Measurements from ENCODE around the gene SFTPB. TPM values are rescaled to one million over a fixed set of nuclear protein-coding genes. Genes with fewer than 3 reads are reported as not detected.

SFTPB gene
- not detected in 2 replicates for total RNA-seq

GRCh38 chr2:85668009-85668856, at the start of gene SFTPB:
TSS of gene SFTPB (minus strand) at chr2:85668199. CDS start at chr2:85668183, 16 bp downstream.

GRCh38 chr2:85694052-85695025, 26.3 kb upstream of the SFTPB start, which contains the start of gene GNLY:
TSS of gene GNLY (plus strand) at chr2:85694358. CDS start at chr2:85694419, 61 bp downstream.

GRCh38 chr2:85611705-85612587, 56.1 kb downstream of the SFTPB start, which contains the start of gene C2orf68:
TSS of gene C2orf68 (minus strand) at chr2:85612066. CDS start at chr2:85611984, 82 bp downstream.

Other genes starting within 250 kb of the SFTPB start
- 0.30 and 0.32 TPM in 2 replicates for gene SH2D6, start 249.5 kb downstream of the SFTPB start, total RNA-seq
- 80.9 and 102 TPM in 2 replicates for gene MAT2A, start 129.0 kb downstream of the SFTPB start, total RNA-seq
- gene GGCX, start 106.7 kb downstream of the SFTPB start, total RNA-seq: 38.0 and 50.6 TPM in 2 replicates
- 34.1 and 83.1 TPM in 2 replicates for gene VAMP8, start 90.6 kb downstream of the SFTPB start, total RNA-seq
- 80.7 and 81.9 TPM in 2 replicates for gene VAMP5, start 83.8 kb downstream of the SFTPB start, total RNA-seq
- gene RNF181, start 72.5 kb downstream of the SFTPB start, total RNA-seq: 278 and 302 TPM in 2 replicates
- 7.1 and 7.4 TPM in 2 replicates for gene TMEM150A, start 65.5 kb downstream of the SFTPB start, total RNA-seq
- 14.9 and 15.3 TPM in 2 replicates for gene C2orf68, start 56.1 kb downstream of the SFTPB start, total RNA-seq
- 47.7 and 62.0 TPM in 2 replicates for gene USP39, start 52.0 kb downstream of the SFTPB start, total RNA-seq
- not detected in 2 replicates for gene GNLY, start 26.2 kb upstream of the SFTPB start, total RNA-seq
- gene ATOH8, start 85.8 kb upstream of the SFTPB start, total RNA-seq: 4.0 and 5.8 TPM in 2 replicates
- gene ST3GAL5, start 220.8 kb upstream of the SFTPB start, total RNA-seq: 13.3 and 33.1 TPM in 2 replicates